GM21723 (cell line): ENCODE measurements around the gene LANCL1.
A peak's percentile ranks its signal among the peaks of the same experiment; 100 is the strongest.

ENCODE experiments used
- ATAC-seq: cut with Tn5 transposase; IDR thresholded peaks from one replicate; pipeline ENCODE4 v1.9.1; 2021; ENCODE audit warnings: mild to moderate bottlenecking, moderate library complexity; ENCODE audit not compliant: unreplicated experiment

The LANCL1 gene

GRCh38 chr2:210476194-210477128, at the start of gene LANCL1:
Gene LANCL1, minus strand, starts transcription at chr2:210476759. Its CDS starts 363 bp downstream, at chr2:210476396.
- ATAC-seq, result peak; percentile 100

GRCh38 chr2:210524533-210524932, 48.0 kb upstream of the LANCL1 start:
- ATAC-seq, result no peak

- ATAC-seq, result no peak
Observed at GRCh38 chr2:210523650-210524289, 47.2 kb upstream of the LANCL1 start.

GRCh38 chr2:210522399-210522798, 45.8 kb upstream of the LANCL1 start:
- no peak for ATAC-seq

GRCh38 chr2:210519594-210519993, 43.0 kb upstream of the LANCL1 start:
- no peak for ATAC-seq

GRCh38 chr2:210517264-210517663, 40.7 kb upstream of the LANCL1 start:
- no peak for ATAC-seq

GRCh38 chr2:210515911-210516310, 39.4 kb upstream of the LANCL1 start:
- ATAC-seq, result no peak

- no peak for ATAC-seq
Observed at GRCh38 chr2:210503725-210504191, 27.2 kb upstream of the LANCL1 start.

- peak; percentile 89 for ATAC-seq
Observed at GRCh38 chr2:210503001-210503623, 26.6 kb upstream of the LANCL1 start.

- peak; percentile 67 for ATAC-seq
Observed at GRCh38 chr2:210496512-210496911, 20.0 kb upstream of the LANCL1 start.

GRCh38 chr2:210493528-210493927, 17.0 kb upstream of the LANCL1 start:
- ATAC-seq, result no peak

- ATAC-seq, result no peak
Observed at GRCh38 chr2:210481601-210482175, 5.1 kb upstream of the LANCL1 start.

- ATAC-seq, result no peak
Observed at GRCh38 chr2:210480764-210481163, 4.2 kb upstream of the LANCL1 start.

GRCh38 chr2:210480079-210480478, 3.5 kb upstream of the LANCL1 start:
- no peak for ATAC-seq

GRCh38 chr2:210478661-210479060, 2.1 kb upstream of the LANCL1 start:
- ATAC-seq, result no peak

- ATAC-seq, result no peak
Observed at GRCh38 chr2:210477496-210477895, 937 bp upstream of the LANCL1 start.

GRCh38 chr2:210475706-210476105, 853 bp downstream of the LANCL1 start:
- ATAC-seq, result no peak

- ATAC-seq, result no peak
Observed at GRCh38 chr2:210474776-210475175, 1.8 kb downstream of the LANCL1 start.

- ATAC-seq, result peak; percentile 39
Observed at GRCh38 chr2:210461401-210461800, 15.2 kb downstream of the LANCL1 start.

- peak; percentile 58 for ATAC-seq
Observed at GRCh38 chr2:210460322-210461227, 16.0 kb downstream of the LANCL1 start.
